Mesenteric fat pad (tissue), 1 donor: ENCODE results near the gene ZBTB20. TPM values are rescaled to one million over a fixed set of nuclear protein-coding genes. Genes with fewer than 3 reads are reported as not detected.

Experiments used
- DNase-seq: peaks from one replicate; pipeline ENCODE4 v3.0.0-alpha.2; 2020; ENCODE audit warnings: low spot score
- total RNA-seq: library from RNA; stranded (reverse); fragmentation: NEBNext Ultra II Directional; extraction: Animal tissue kit (Norgen Biotek cat#: 25700); gene quantifications from one replicate; pipeline ENCODE4 v1.2.1, GENCODE V29; 2021
- donor health status: DM: yes; HTN: yes; CAD: no.

Gene ZBTB20
- total RNA-seq, 1 donor from 2014 or later: 54.4 TPM

- DNase-seq: no peak
These were observed 108.3 kb downstream of the ZBTB20 start for GRCh38 chr3:115038817-115039216.

GRCh38 chr3:115022835-115023398 lies 124.2 kb downstream of the ZBTB20 start:
- no peak for DNase-seq

- no peak for DNase-seq
These were observed 124.9 kb downstream of the ZBTB20 start for GRCh38 chr3:115022199-115022598.

GRCh38 chr3:115021061-115021460 lies 126.0 kb downstream of the ZBTB20 start:
- DNase-seq: no peak

GRCh38 chr3:115019900-115020299 lies 127.2 kb downstream of the ZBTB20 start:
- DNase-seq: no peak

- no peak for DNase-seq
These were observed 128.4 kb downstream of the ZBTB20 start for GRCh38 chr3:115018694-115019093.

- no peak for DNase-seq
These were observed 139.1 kb downstream of the ZBTB20 start for GRCh38 chr3:115007966-115008365.

GRCh38 chr3:115004201-115005140 lies 142.6 kb downstream of the ZBTB20 start:
- no peak for DNase-seq

GRCh38 chr3:114998971-114999579 lies 148.0 kb downstream of the ZBTB20 start:
- DNase-seq: no peak

- DNase-seq: no peak
These were observed 152.3 kb downstream of the ZBTB20 start for GRCh38 chr3:114994554-114995341.

GRCh38 chr3:114985776-114986175 lies 161.3 kb downstream of the ZBTB20 start:
- DNase-seq: no peak

GRCh38 chr3:114983248-114983647 lies 163.8 kb downstream of the ZBTB20 start:
- no peak for DNase-seq

- DNase-seq: no peak
These were observed 172.7 kb downstream of the ZBTB20 start for GRCh38 chr3:114974387-114974786.

- no peak for DNase-seq
These were observed 173.6 kb downstream of the ZBTB20 start for GRCh38 chr3:114973536-114973935.

GRCh38 chr3:114967168-114967567 lies 179.9 kb downstream of the ZBTB20 start:
- no peak for DNase-seq

- no peak for DNase-seq
These were observed 184.9 kb downstream of the ZBTB20 start for GRCh38 chr3:114962189-114962588.

GRCh38 chr3:114958930-114959329 lies 188.2 kb downstream of the ZBTB20 start:
- no peak for DNase-seq

GRCh38 chr3:114953800-114954199 lies 193.3 kb downstream of the ZBTB20 start:
- DNase-seq: no peak

GRCh38 chr3:114953215-114953799 lies 193.8 kb downstream of the ZBTB20 start:
- no peak for DNase-seq

- DNase-seq: no peak
These were observed 204.3 kb downstream of the ZBTB20 start for GRCh38 chr3:114942773-114943172.
